NCI-H1048 (cell line): ENCODE measurements around the gene HNRNPAB.
A peak's percentile ranks its signal among the peaks of the same experiment; 100 is the strongest.

ENCODE experiments used
- DNase-seq: peaks from one replicate; lab custom pipeline; 2025; lab: John Stamatoyannopoulos, UW

Gene HNRNPAB

DNA sequence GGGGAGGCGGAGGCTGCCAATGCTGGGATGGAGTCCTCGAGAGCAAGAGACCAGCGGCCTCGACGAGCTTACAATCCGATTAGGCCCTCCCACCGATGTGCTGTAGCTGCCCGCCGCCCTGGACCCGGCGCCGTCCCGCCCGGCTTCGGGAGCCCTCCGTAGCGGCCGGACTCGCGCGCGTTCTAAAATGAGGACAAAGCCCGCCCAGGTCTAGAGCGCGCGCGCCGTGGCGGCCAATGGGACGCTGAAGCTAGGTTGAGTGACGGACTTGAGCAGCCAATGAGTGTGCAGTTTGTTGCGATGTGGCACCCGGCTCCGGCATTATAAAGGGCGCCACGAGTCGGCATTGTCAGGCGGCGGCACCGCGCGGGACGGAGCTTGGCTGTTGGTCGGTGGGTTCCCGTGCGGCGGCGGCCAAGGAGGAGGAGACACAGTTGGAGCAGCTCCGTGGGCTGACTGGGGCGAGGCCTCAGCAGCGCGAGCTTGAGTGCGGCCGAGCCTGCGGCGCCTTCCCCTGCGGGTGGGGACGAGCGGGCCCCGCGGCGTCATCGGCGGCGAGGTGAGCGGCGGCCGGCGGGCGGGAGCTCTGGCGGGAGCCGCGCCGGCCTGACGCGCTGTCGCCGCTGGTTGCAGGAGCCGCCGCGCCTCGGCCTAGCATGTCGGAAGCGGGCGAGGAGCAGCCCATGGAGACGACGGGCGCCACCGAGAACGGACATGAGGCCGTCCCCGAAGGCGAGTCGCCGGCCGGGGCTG is at the start of gene HNRNPAB:
Gene HNRNPAB (plus strand): TSS at position 352 of the 753 bp plus-strand sequence. CDS start 305 bp downstream, at position 657.
- peak; percentile 83 for DNase-seq

DNA sequence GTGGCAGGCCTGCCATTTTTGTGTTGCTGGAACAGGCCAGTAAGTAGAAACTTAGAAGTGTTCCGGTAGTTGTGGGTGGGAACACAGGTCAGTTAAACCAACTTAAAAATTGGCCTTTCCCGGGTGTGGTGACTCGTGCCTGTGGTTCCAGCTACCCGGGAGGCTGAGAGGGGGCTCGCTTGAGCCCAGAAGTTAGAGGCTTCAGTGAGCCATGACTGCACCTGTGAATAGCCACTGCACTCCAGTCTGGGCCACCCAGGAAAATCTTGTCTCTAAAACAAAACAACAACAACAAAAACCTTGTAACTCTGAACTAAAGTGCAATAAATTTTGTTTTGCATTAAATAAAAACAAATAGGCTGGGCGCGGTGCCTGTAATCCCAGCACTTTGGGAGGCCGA is 49.3 kb upstream of the HNRNPAB start:
- no peak for DNase-seq

DNA sequence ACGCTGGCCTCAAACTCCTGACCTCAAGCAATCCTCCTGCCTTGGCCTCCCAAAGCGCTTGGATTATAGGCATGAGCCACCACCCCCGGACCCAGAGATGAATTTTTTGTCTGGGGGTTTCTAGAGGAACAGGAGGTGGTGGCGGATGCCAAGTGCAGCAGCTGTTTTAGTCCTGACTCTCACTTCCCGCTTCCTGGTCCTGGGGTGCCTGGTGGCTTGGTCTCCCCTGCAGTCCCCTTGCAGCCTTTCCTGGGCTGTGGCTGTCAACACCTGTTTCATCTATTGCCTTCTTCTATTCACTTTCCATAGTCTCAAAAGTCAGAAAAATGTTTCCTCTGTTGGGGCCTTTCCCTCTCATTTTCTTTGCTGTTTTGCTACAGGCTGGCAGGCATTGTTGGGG is 44.2 kb upstream of the HNRNPAB start:
- no peak for DNase-seq

DNA sequence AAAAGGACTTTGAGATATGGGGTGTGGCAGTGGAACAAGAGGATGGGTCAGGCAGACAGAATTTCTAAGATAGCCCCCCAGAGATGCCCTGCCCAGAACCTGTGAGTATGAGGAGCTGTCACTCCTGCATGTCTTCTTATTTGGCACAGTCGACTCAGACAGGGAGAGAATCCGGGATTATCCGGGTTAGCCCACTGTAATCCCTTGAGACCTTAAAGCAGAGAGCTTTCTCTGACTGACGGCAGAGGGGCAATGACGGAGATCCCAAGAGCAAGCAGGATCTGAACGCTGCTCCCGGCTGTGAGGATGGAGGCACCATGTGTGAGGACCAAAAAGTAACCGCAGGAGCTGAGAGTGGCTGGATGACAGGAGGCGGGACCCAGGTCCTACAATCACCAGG is 41.9 kb upstream of the HNRNPAB start:
- no peak for DNase-seq

DNA sequence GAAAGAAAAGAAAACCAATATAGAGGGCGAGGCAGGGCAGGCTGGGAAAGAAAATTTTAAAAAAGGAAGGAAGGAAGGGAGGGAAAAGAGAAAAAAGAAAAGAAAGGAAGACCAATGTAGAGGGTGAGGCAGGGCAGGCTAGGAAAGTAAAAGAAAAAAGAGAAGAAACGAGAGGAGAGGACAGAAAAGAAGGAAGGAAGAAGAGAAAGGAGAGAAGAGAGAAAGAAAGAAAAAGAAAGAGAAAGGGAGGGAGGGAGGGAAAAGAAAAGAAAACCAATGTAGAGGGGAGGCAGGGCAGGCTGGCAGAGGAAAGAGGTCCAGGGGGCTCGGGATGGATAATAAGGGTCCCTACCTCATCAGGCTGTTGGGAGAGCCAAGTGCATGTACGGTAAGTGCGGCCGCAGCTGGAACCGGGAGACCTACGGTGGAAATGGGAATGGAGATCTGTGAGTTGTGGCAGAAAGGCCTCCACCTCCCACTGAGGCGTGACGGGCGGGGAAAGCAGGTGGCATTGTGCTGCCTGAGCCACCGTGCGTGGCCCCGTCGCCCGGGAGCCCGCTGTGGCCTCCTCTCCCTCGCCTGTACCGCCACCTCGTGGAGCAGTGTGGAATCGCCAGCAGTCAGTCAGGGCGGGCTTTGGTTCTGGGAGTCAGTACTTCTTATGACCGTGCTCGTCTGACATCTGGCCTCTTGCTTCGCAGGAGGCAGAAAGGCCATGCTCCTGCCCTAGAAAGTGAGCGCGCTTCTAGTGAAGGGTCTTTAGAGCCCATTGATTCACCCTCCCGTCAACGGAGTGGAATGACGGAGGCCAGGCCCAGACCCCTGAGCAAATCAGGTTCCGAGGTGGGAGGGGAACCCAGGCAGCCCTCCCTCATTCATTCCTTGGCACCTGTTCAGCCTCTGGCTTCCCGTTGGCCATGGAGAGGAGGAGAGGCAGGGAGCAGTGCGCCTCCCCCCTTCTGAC is 40.3 kb upstream of the HNRNPAB start:
- DNase-seq = peak; percentile 69

DNA sequence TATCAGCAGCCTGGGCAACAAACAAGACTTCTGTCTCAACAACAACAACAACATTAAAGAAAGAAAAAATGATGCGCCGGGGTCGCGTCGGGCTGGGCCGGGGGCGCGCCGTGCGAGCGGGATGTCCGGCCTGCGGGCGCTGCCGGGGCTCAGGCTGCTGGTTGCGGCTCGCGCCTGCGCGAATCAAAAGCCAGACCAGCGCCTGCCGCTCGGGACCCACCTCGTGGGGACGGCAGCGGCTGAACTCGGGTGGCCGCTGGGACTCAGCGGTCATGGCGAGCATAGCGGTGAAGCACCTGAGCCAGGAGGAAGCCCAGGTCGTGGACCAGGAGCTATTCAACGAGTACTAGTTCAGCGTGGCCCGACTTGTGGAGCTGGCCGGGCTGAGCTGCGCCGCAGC is 38.8 kb upstream of the HNRNPAB start:
- no peak for DNase-seq

DNA sequence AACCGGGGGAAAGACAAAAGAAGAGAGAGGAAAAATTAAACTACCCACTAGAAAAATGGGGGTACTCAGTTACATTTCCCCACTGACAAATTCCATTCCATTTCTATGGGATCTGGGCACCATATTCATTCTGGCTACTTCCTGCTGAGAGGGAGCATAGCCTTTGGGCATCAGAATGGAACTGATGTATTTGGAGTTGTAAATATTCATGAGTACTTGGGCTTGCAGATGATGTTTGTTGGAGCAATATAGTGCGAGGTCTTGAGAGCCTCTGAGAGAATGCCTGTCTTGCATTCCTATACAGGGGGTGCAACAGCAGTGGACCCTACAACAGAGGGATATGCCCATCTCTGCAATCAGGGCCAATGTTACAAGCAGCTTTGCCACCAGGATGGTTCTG is 33.9 kb upstream of the HNRNPAB start:
- DNase-seq = no peak

DNA sequence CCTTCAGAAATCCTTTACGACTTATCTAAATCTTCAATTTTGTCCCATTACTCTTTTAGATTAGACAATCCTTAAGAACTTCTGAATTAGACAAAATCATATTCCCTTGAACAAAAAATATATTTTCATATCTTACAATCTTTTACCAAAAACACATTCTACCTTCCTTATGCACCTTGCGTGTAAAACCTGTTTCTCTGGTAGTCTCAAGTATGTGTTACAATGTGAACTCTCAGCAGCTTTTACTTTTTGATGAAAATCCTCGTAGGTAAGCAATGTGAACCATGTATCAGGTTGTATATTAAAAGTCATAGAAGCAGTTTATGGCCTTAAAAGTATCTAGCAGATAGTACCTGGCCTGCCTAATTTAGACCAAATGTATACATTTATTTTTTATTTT is 29.9 kb upstream of the HNRNPAB start:
- DNase-seq = no peak

DNA sequence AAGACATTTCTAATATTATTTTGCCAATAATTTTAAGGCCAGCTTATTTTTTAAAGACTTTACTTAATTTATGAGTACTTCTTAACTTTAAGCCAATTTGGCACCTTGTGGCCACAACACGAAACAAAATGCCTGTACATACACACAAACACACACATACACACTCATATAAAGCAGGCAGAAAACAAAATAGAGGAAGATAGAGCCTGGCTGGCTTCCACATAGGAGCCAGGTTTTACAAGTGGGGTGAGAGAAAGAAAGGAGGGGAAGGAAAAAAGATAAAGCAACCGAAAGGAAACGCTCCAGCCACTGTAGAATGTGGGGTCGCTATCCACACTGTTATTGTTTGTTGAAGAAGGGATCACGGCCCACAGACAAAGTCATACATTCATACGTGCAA is 27.5 kb upstream of the HNRNPAB start:
- no peak for DNase-seq

- no peak for DNase-seq
These were observed 26.8 kb upstream of the HNRNPAB start for GRCh38 chr5:178177569-178177968.

DNA sequence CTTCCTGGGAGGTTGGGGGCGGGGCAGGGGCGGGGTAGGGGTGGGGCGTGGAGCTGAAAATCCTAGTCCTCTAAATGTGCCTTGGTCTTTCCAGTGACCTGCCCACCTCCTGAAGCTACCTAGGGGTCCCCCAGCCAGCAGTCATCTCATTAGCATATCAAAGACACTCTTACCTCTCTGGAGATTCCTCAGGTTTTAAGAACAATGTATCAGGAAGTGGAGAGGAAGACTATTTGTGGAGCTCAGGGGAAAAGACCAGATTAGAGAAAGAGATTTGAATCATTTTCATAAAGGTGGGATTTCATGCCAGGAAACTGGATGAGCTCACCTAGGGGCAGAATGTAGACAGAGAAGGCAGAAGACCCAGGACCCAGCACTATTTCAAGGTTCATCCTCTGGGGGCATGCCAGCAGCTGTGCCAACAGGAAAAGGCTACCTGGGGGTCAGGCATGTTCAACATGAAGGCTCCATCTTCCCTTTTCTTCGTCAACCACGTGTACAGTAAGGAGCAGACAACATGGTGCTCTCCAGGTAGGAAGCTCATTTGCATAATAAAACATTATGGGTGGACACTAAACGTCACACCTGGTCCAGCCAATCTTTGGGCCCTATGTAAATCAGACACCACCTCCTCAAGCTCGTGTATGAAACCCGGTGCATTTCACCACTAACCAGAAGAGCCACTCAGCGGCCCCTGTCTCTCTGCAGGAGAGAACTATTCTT is 24.0 kb upstream of the HNRNPAB start:
- no peak for DNase-seq

GRCh38 chr5:178182158-178182876 is 22.0 kb upstream of the HNRNPAB start:
- DNase-seq = no peak

DNA sequence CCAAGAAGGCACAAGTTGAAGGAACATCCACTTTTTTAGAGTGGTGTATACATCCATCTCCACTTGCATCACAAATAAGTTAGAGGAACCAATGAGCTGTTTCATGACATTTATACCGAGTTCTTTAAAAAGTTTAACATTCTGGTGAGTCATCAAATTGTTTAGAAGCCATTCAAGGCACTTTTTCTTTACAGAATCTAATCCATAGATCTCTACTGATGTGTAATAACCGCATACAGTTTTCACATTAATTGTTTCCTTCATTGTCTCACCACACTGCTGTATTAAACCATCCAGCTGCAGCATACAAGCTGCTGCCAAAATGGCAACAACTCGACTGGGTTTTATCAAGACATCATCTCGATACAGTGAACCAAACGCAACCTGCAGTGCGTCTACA is 17.9 kb upstream of the HNRNPAB start:
- DNase-seq = no peak

DNA sequence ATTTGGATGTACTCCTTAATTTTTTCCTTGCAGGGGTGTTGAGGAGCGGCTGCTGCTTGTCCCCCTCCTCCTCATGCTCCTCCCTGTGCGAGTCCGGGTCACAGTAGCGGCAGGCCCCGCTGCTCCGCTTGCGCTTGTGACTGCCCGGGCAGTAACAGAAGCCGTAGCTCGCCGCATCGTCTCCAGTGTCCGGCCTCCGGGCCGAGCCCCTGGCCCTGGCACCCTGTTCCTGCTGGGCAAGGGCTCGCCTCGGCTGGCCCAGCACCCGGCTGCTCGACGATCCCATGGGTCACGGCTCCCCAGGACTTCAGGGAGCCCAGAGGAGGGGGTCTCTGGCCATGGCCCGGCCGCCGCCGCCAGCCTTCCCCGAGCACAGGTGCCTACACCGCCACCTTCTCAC is 17.3 kb upstream of the HNRNPAB start, which contains the start of gene GMCL2:
Gene GMCL2 (minus strand): TSS at position 358 of the 400 bp plus-strand sequence. CDS start 72 bp downstream, at position 286.
- DNase-seq = no peak

DNA sequence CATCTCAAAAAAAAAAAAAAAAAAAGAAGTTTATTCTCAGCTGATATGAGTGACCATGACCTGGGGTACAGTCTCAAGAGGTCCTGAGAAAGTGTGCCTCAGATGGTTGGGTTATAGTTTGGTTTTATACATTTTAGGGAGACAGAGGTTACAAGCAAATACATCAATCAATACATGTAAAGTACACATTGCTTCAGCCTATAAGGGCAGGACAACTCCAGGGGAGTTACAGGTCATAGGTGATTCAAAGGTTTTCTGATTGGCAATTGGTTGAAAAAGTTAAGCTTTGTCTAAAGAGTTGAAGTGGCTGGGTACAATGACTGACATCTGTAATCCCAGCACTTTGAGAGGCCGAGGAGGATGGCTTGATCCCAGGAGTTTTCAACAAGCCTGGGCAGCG is 14.9 kb upstream of the HNRNPAB start:
- DNase-seq = no peak

GRCh38 chr5:178191661-178192060 is 12.7 kb upstream of the HNRNPAB start:
- DNase-seq = no peak

- DNase-seq = no peak
These were observed 12.1 kb upstream of the HNRNPAB start for GRCh38 chr5:178192244-178192643.

GRCh38 chr5:178192787-178193186 is 11.5 kb upstream of the HNRNPAB start:
- no peak for DNase-seq

GRCh38 chr5:178193251-178193809 is 11.0 kb upstream of the HNRNPAB start:
- DNase-seq = no peak

DNA sequence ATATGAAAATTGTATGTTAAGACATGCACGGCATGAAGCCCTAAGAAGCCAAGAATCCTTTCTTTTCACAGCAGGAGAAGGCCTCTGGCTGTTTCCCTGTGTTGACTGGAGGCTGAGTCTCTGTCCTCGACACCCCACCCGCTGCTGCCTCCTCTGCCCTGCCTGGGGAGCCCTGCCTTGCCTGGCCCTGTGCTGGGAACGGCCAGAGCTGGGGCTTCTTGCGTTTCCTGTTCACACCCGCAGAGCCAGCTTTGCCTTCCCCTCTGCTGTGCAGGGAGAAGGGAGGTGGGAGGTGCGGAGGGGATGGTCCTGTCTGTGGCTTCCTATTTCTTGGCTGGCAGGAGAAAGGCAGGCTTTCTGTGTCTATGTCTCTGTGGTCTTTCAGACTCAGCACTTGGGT is 10.3 kb upstream of the HNRNPAB start:
- no peak for DNase-seq

DNA sequence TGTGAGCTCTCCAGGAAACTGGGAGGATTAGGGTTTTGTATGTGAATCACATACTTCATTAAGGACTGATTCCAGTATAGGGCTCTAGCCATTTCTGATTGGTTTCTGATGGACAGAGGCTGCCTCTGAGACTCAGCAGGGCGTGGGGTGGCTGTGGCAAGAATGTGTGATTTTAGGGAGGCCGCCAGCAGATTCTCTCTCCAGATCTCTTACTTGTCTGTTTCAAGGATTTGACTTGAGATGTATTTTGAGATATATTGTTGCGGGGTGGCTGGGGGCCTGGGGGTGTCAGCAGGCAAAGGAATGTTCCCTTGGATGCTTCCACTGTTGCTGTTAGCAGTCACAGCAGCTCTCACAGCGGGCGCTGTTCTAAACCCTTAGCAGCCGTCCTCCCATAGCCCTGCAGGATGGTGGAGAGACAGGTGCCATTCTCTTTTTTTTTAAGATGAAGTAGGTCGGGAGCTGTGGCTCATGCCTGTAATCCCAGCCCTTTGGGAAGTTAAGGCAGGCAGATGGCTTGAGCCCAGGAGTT is 8.0 kb upstream of the HNRNPAB start:
- no peak for DNase-seq
